SU-DHL-6 (cell line): Measurements from ENCODE around the gene YPEL1.

Experiments
- H2AFZ ChIP-seq: fragments of 200-600 bp; sonication (generic); 2 replicates; pipeline ENCODE4 v1.6.1; 2014; ENCODE audit warnings: low read depth, mild to moderate bottlenecking, moderate library complexity, mixed read lengths, antibody characterized with exemption, low read length; ENCODE audit not compliant: severe bottlenecking
- H3F3A ChIP-seq: fragments of 200-600 bp; shearing (Covaris generic); 2 replicates; pipeline ENCODE4 v1.6.0; 2016; ENCODE audit warnings: antibody characterized with exemption, mild to moderate bottlenecking; ENCODE audit not compliant: insufficient read depth
- H3K27ac ChIP-seq: fragments of 200-600 bp; sonication (generic); 2 replicates; pipeline ENCODE4 v1.5.1; 2016; ENCODE audit warnings: low read depth, mild to moderate bottlenecking, low read length, moderate library complexity, mixed read lengths
- H3K27me3 ChIP-seq: fragments of 200-600 bp; sonication (generic), shearing (Covaris generic); 2 replicates; pipeline ENCODE4 v1.6.0; 2014; ENCODE audit warnings: mild to moderate bottlenecking, low read length
- H3K36me3 ChIP-seq: fragments of 200-600 bp; sonication (generic); 2 replicates; pipeline ENCODE4 v1.6.1; 2014; ENCODE audit warnings: mild to moderate bottlenecking, low read length, mixed read lengths
- H3K4me2 ChIP-seq: fragments of 300-600, 200-600 bp; shearing (Covaris generic), sonication (generic); 2 replicates; pipeline ENCODE4 v1.6.0; 2014; ENCODE audit warnings: low read length, low read depth, mild to moderate bottlenecking; ENCODE audit not compliant: poor library complexity, severe bottlenecking
- H3K4me3 ChIP-seq: fragments of 200-600 bp; sonication (generic); 2 replicates; pipeline ENCODE4 v1.5.1; 2014; ENCODE audit warnings: antibody characterized with exemption, low read length, mild to moderate bottlenecking, mixed read lengths; ENCODE audit not compliant: insufficient read depth, poor library complexity, severe bottlenecking
- H3K79me2 ChIP-seq: fragments of 200-600 bp; sonication (generic); 2 replicates; pipeline ENCODE4 v1.6.1; 2014; ENCODE audit warnings: mild to moderate bottlenecking, low read length, moderate library complexity; ENCODE audit not compliant: insufficient read depth
- H3K9ac ChIP-seq: fragments of 200-600 bp; sonication (generic); 2 replicates; pipeline ENCODE4 v1.7.0; 2014; ENCODE audit warnings: mild to moderate bottlenecking, low read length
- H3K9me2 ChIP-seq: fragments of 200-600 bp; sonication (generic); replicated peaks from 2 replicates; pipeline ENCODE4 v1.6.1; 2014; ENCODE audit warnings: low read length; ENCODE audit not compliant: insufficient read depth
- H3K9me3 ChIP-seq: fragments of 200-600 bp; sonication (generic); 2 replicates; pipeline ENCODE4 v1.6.1; 2014; ENCODE audit warnings: low read length, mixed read lengths; ENCODE audit not compliant: insufficient read depth
- H4K20me1 ChIP-seq: fragments of 200-600 bp; sonication (generic); 2 replicates; pipeline ENCODE4 v1.6.1; 2014; ENCODE audit warnings: low read depth, mild to moderate bottlenecking, antibody characterized with exemption, low read length, moderate library complexity, mixed read lengths
- CTCF ChIP-seq: fragments of 200-600 bp; sonication (generic); IDR thresholded peaks from one replicate; pipeline ENCODE4 v1.5.1; 2017; ENCODE audit warnings: antibody characterized with exemption, mild to moderate bottlenecking, low read length, moderate library complexity; ENCODE audit not compliant: insufficient read depth, poor library complexity, severe bottlenecking
- EZH2phosphoT487 ChIP-seq: fragments of 200-600 bp; sonication (generic), shearing (Covaris generic); conservative IDR thresholded peaks from 2 replicates; pipeline ENCODE4 v1.6.1; 2018; ENCODE audit warnings: mild to moderate bottlenecking, antibody characterized with exemption, low read length, moderate library complexity, mixed read lengths

The YPEL1 gene

GRCh38 chr22:21665047-21665851 lies 70.3 kb downstream of the YPEL1 start:
- Histone ChIP-seq H3K9me2 (no peaks in the 10 kb centered on the region), H3K4me3 (peak overlapping the region; percentile 85), H3K9ac (peak overlapping the region; percentile 73), H3K79me2 (peaks cover 4% of the 10 kb centered on the region; the same call in 1 of the 2 replicates), H3K9me3 (no peaks in the 10 kb centered on the region), H3K36me3 (no peaks in the 10 kb centered on the region), H3K27me3 (no peaks in the 10 kb centered on the region), H3K4me2 (peak overlapping the region; percentile 62), H4K20me1 (no peaks in the 10 kb centered on the region), H3K27ac (peak overlapping the region; percentile 63; the same call in 1 of the 2 replicates), H2AFZ (peak overlapping the region; percentile 82), H3F3A (no peaks in the 10 kb centered on the region)
- TF ChIP-seq CTCF (no peak), EZH2phosphoT487 (no peak)

- no peaks in the 10 kb centered on the region for H3K27me3 ChIP-seq
- H3K36me3 ChIP-seq: no peaks in the 10 kb centered on the region
- H4K20me1 ChIP-seq: no peaks in the 10 kb centered on the region
- H2AFZ ChIP-seq: no peak overlapping the region
- H3K4me3 ChIP-seq: no peak overlapping the region
- H3F3A ChIP-seq: no peaks in the 10 kb centered on the region
- H3K9me3 ChIP-seq: no peaks in the 10 kb centered on the region
- H3K4me2 ChIP-seq: no peak overlapping the region
- H3K27ac ChIP-seq: no peak overlapping the region
- peaks cover 4% of the 10 kb centered on the region; the same call in 1 of the 2 replicates for H3K79me2 ChIP-seq
- H3K9me2 ChIP-seq: no peaks in the 10 kb centered on the region
- TF ChIP-seq CTCF (no peak), EZH2phosphoT487 (no peak)
- H3K9ac ChIP-seq: no peak overlapping the region
Observed at GRCh38 chr22:21663738-21664137, 71.9 kb downstream of the YPEL1 start.

- Histone ChIP-seq H3K9ac (no peak overlapping the region), H2AFZ (no peak overlapping the region), H3F3A (peaks cover 3% of the 10 kb centered on the region; the same call in 1 of the 2 replicates), H3K27me3 (no peaks in the 10 kb centered on the region), H3K9me2 (no peaks in the 10 kb centered on the region), H3K36me3 (no peaks in the 10 kb centered on the region), H3K4me3 (no peak overlapping the region), H3K79me2 (peaks cover 3% of the 10 kb centered on the region; the same call in 1 of the 2 replicates), H3K9me3 (no peaks in the 10 kb centered on the region), H3K4me2 (no peak overlapping the region), H3K27ac (no peak overlapping the region), H4K20me1 (no peaks in the 10 kb centered on the region)
- TF ChIP-seq EZH2phosphoT487: no peak
- TF ChIP-seq CTCF: no peak
Observed at GRCh38 chr22:21661991-21662390, 73.6 kb downstream of the YPEL1 start.
